Activated CD4-positive, alpha-beta T cell treated with anti-CD3 and anti-CD28 coated beads, Interleukin-2, amount 10 ng/mL, durations not matched to agents 24 days and 14 days (primary cell): Measurements from ENCODE around the gene PNLDC1. TPM values are rescaled to one million over a fixed set of nuclear protein-coding genes. Genes with fewer than 3 reads are reported as not detected.

Experiments used
- DNase-seq: peaks from one replicate; pipeline ENCODE4 v3.0.0; 2022
- H3K27ac Mint-ChIP-seq: one replicate; pipeline ENCODE4 v1.8.0; 2022; ENCODE audit warnings: mild to moderate bottlenecking, mixed read lengths
- H3K27me3 Mint-ChIP-seq: one replicate; pipeline ENCODE4 v1.8.0; 2022; ENCODE audit warnings: mixed read lengths
- H3K36me3 Mint-ChIP-seq: one replicate; pipeline ENCODE4 v1.8.0; 2022; ENCODE audit warnings: low read depth, mild to moderate bottlenecking, mixed read lengths
- H3K4me1 Mint-ChIP-seq: one replicate; pipeline ENCODE4 v1.8.0; 2021; ENCODE audit warnings: mixed read lengths
- H3K4me3 Mint-ChIP-seq: one replicate; pipeline ENCODE4 v1.8.0; 2022; ENCODE audit warnings: mild to moderate bottlenecking, moderate library complexity, mixed read lengths
- H3K9me3 Mint-ChIP-seq: one replicate; pipeline ENCODE4 v1.8.0; 2021; ENCODE audit warnings: mixed read lengths
- intact Hi-C: fragments of 100-400 bp; cut with micrococcal nuclease; formaldehyde crosslinking; loops from one replicate; pipeline ENCODE4 v1.15.1; 2023
- total RNA-seq: library from RNA; stranded (reverse); gene quantifications from 2 replicates; pipeline ENCODE4 v1.2.3, GENCODE V29; 2022

PNLDC1 gene
- total RNA-seq, 1 donor from 2014 or later: 0.40 TPM

GRCh38 chr6:159762681-159763293, 37.3 kb upstream of the PNLDC1 start:
- no peaks in the 10 kb centered on the region for H3K9me3 Mint-ChIP-seq
- peak; percentile 79 for DNase-seq
- peaks cover 56% of the 10 kb centered on the region for H3K36me3 Mint-ChIP-seq
- H3K4me1 Mint-ChIP-seq: peaks cover 43% of the 10 kb centered on the region
- H3K4me3 Mint-ChIP-seq: peak overlapping the region; percentile 94
- intact Hi-C loops: loop anchor here (1.0 kb wide), 3 partner anchors 27 to 71 kb away; partner anchors contain the start of genes TCP1 and WTAP
- peak overlapping the region; percentile 98 for H3K27ac Mint-ChIP-seq
- no peaks in the 10 kb centered on the region for H3K27me3 Mint-ChIP-seq

GRCh38 chr6:159766906-159767305, 33.2 kb upstream of the PNLDC1 start:
- peaks cover 32% of the 10 kb centered on the region for H3K4me1 Mint-ChIP-seq
- H3K27ac Mint-ChIP-seq: peak overlapping the region; percentile 77
- no peaks in the 10 kb centered on the region for H3K9me3 Mint-ChIP-seq
- peaks cover 76% of the 10 kb centered on the region for H3K36me3 Mint-ChIP-seq
- no peak overlapping the region for H3K4me3 Mint-ChIP-seq
- H3K27me3 Mint-ChIP-seq: no peaks in the 10 kb centered on the region
- DNase-seq: no peak
- intact Hi-C loops: no loop called here

- H3K27me3 Mint-ChIP-seq: no peaks in the 10 kb centered on the region
- intact Hi-C loops: loop anchor here (1.0 to 2.0 kb wide), 2 partner anchors 8 to 13 kb away; no protein-coding TSS in a partner anchor
- peaks cover 26% of the 10 kb centered on the region for H3K4me1 Mint-ChIP-seq
- no peak overlapping the region for H3K27ac Mint-ChIP-seq
- H3K9me3 Mint-ChIP-seq: no peaks in the 10 kb centered on the region
- peaks cover 79% of the 10 kb centered on the region for H3K36me3 Mint-ChIP-seq
- no peak for DNase-seq
- no peak overlapping the region for H3K4me3 Mint-ChIP-seq
Observed at GRCh38 chr6:159769470-159769869, 30.6 kb upstream of the PNLDC1 start.

GRCh38 chr6:159772196-159772595, 27.9 kb upstream of the PNLDC1 start:
- no peaks in the 10 kb centered on the region for H3K27me3 Mint-ChIP-seq
- no peak overlapping the region for H3K4me3 Mint-ChIP-seq
- no peak for DNase-seq
- H3K27ac Mint-ChIP-seq: no peak overlapping the region
- H3K4me1 Mint-ChIP-seq: peaks cover 14% of the 10 kb centered on the region
- no peaks in the 10 kb centered on the region for H3K9me3 Mint-ChIP-seq
- peaks cover 75% of the 10 kb centered on the region for H3K36me3 Mint-ChIP-seq
- intact Hi-C loops: no loop called here

- H3K4me3 Mint-ChIP-seq: no peak overlapping the region
- peaks cover 15% of the 10 kb centered on the region for H3K4me1 Mint-ChIP-seq
- no peaks in the 10 kb centered on the region for H3K9me3 Mint-ChIP-seq
- H3K27me3 Mint-ChIP-seq: no peaks in the 10 kb centered on the region
- intact Hi-C loops: loop anchor here (1.0 kb wide), 1 partner anchor 8 kb away; no protein-coding TSS in a partner anchor
- DNase-seq: no peak
- H3K36me3 Mint-ChIP-seq: peaks cover 75% of the 10 kb centered on the region
- H3K27ac Mint-ChIP-seq: no peak overlapping the region
Observed at GRCh38 chr6:159777240-159777904, 22.7 kb upstream of the PNLDC1 start.

- intact Hi-C loops: no loop called here
- Mint-ChIP-seq H3K9me3 (no peaks in the 10 kb centered on the region), H3K27ac (peak overlapping the region; percentile 7), H3K36me3 (peaks cover 81% of the 10 kb centered on the region), H3K27me3 (no peaks in the 10 kb centered on the region), H3K4me3 (no peak overlapping the region), H3K4me1 (peaks cover 22% of the 10 kb centered on the region)
- DNase-seq: no peak
Observed at GRCh38 chr6:159778131-159778530, 21.9 kb upstream of the PNLDC1 start.

- no peaks in the 10 kb centered on the region for H3K27me3 Mint-ChIP-seq
Observed at GRCh38 chr6:159778542-159779103, 21.5 kb upstream of the PNLDC1 start.

GRCh38 chr6:159788276-159788675, 11.8 kb upstream of the PNLDC1 start:
- intact Hi-C loops: loop anchor here (5.0 to 10.0 kb wide), 2 partner anchors 36 to 317 kb away; no protein-coding TSS in a partner anchor
- H3K27me3 Mint-ChIP-seq: peaks cover 3% of the 10 kb centered on the region
- H3K27ac Mint-ChIP-seq: peak overlapping the region; percentile 98
- H3K4me1 Mint-ChIP-seq: peaks cover 47% of the 10 kb centered on the region
- no peaks in the 10 kb centered on the region for H3K9me3 Mint-ChIP-seq
- H3K36me3 Mint-ChIP-seq: peaks cover 73% of the 10 kb centered on the region
- DNase-seq: peak; percentile 67
- peak overlapping the region; percentile 97 for H3K4me3 Mint-ChIP-seq

More at GRCh38 chr6:159778542-159779103, 21.5 kb upstream of the PNLDC1 start:
- intact Hi-C loops: no loop called here
- Mint-ChIP-seq H3K27ac (peak overlapping the region; percentile 7), H3K36me3 (peaks cover 81% of the 10 kb centered on the region), H3K4me3 (no peak overlapping the region), H3K9me3 (no peaks in the 10 kb centered on the region), H3K4me1 (peaks cover 22% of the 10 kb centered on the region)
- DNase-seq: no peak

- Mint-ChIP-seq H3K27ac (peak overlapping the region; percentile 98), H3K36me3 (peaks cover 71% of the 10 kb centered on the region), H3K9me3 (no peaks in the 10 kb centered on the region), H3K4me1 (peaks cover 46% of the 10 kb centered on the region), H3K4me3 (peak overlapping the region; percentile 97), H3K27me3 (peaks cover 3% of the 10 kb centered on the region)
- intact Hi-C loops: loop anchor here (1.0 to 10.0 kb wide), 5 partner anchors 27 to 316 kb away; partner anchors contain the start of genes ACAT2 and WTAP
- DNase-seq: peak; percentile 80
Observed at GRCh38 chr6:159788753-159789376, 11.2 kb upstream of the PNLDC1 start.

- Mint-ChIP-seq H3K4me3 (peak within 1 kb of the TSS; percentile 97), H3K36me3 (peaks cover 72% of the 10 kb centered on the region), H3K27ac (peak within 1 kb of the TSS; percentile 98), H3K9me3 (no peaks in the 10 kb centered on the region), H3K4me1 (peaks cover 46% of the 10 kb centered on the region), H3K27me3 (peaks cover 3% of the 10 kb centered on the region)
- intact Hi-C loops: loop anchor here (1.0 to 10.0 kb wide), 8 partner anchors 27 to 315 kb away; partner anchors contain the start of genes ACAT2, IGF2R and WTAP
- DNase-seq: peak; percentile 100
Observed at GRCh38 chr6:159789377-159790148, 10.5 kb upstream of the PNLDC1 start, which contains the start of gene TCP1. TCP1 (minus strand) TSS chr6:159789602; CDS start chr6:159789468, 134 bp downstream.

GRCh38 chr6:159790149-159790955, 9.7 kb upstream of the PNLDC1 start, which contains the start of gene MRPL18:
MRPL18 (plus strand) TSS chr6:159790467; CDS start chr6:159790588, 121 bp downstream.
- no peaks in the 10 kb centered on the region for H3K9me3 Mint-ChIP-seq
- H3K27ac Mint-ChIP-seq: peak within 1 kb of the TSS; percentile 98
- intact Hi-C loops: loop anchor here (2.0 kb wide), 3 partner anchors 142 to 178 kb away; partner anchors contain the start of gene IGF2R
- peaks cover 69% of the 10 kb centered on the region for H3K36me3 Mint-ChIP-seq
- DNase-seq: peak; percentile 96
- peak within 1 kb of the TSS; percentile 97 for H3K4me3 Mint-ChIP-seq
- peaks cover 40% of the 10 kb centered on the region for H3K4me1 Mint-ChIP-seq
- H3K27me3 Mint-ChIP-seq: peaks cover 3% of the 10 kb centered on the region

GRCh38 chr6:159790956-159791598, 9.0 kb upstream of the PNLDC1 start:
- Mint-ChIP-seq H3K4me1 (peaks cover 36% of the 10 kb centered on the region), H3K9me3 (no peaks in the 10 kb centered on the region), H3K4me3 (peak overlapping the region; percentile 97), H3K27ac (peak overlapping the region; percentile 98), H3K27me3 (peaks cover 3% of the 10 kb centered on the region), H3K36me3 (peaks cover 65% of the 10 kb centered on the region)
- intact Hi-C loops: loop anchor here (2.0 kb wide), 3 partner anchors 142 to 178 kb away; partner anchors contain the start of gene IGF2R
- DNase-seq: no peak
